ENCODE data around the gene ISM1. TPM values are rescaled to one million over a fixed set of nuclear protein-coding genes. Genes with fewer than 3 reads are reported as not detected.

Gene ISM1
- total RNA-seq, 6 donors from 2014 or later, result 2.2 to 7.4 (median 2.3) TPM; not detected in 1

DNA sequence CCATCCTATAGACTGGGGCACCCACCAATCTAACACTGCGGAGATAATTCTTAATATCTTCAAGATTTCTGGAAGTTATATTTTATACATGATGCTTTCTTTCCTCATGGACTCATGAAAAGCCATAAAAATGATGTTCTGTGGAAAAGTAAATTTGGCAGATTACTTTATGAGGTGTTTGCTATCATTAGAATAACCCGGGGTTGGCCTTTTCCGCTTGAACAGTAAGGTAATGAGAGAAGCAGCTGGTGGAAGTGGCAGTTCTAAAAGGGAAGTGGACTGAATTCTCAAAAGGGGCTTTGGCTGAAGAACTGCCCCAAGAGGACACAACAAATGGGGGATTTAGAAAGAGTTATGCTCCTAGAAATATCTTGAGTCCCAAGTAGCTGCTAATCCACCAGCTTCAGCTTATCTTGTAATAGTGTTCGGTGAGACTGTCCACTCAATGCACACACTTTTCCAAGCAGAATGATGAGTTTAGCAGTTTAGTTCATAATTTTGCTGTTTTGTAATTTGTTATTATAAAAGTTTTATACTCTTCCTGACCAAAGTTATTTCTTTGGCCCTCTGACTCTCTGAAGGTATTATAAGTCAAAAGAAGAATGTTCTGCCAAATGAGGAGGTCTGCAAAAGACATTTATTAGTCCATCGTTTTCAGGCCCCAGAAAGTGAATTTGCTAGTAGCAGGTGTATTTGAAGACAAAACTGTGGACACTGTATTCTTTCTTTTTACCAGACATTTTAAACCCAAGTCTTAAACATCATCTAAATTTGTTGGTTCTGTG is 2.9 kb downstream of the ISM1 start:
- no peak for TF ChIP-seq POLR2AphosphoS5 (IDR thresholded peaks at IDR 0.05)
- TF ChIP-seq CTCF (IDR thresholded peaks at IDR 0.05), result no peak
- TF ChIP-seq POLR2A (IDR thresholded peaks at IDR 0.05), result no peak
- no peak for TF ChIP-seq EP300 (IDR thresholded peaks at IDR 0.05)

GRCh38 chr20:13226367-13226766 is 5.3 kb downstream of the ISM1 start:
- no peak for TF ChIP-seq CTCF (IDR thresholded peaks at IDR 0.05)
- TF ChIP-seq POLR2AphosphoS5 (IDR thresholded peaks at IDR 0.05), result no peak
- no peak for TF ChIP-seq POLR2A (IDR thresholded peaks at IDR 0.05)
- TF ChIP-seq EP300 (IDR thresholded peaks at IDR 0.05), result no peak
- Histone ChIP-seq H3K36me3 (no peaks in the 10 kb centered on the region), H3K27ac (no peak overlapping the region), H3K4me1 (peaks cover 8 to 12% (median 9%) of the 10 kb centered on the region in 4 donors), H3K27me3 (peaks cover 0 to 8% (median 3%) of the 10 kb centered on the region in 4 donors), H3K4me3 (no peak overlapping the region), H3K9me3 (no peaks in the 10 kb centered on the region)
- DNase-seq, result no peak
- 86 to 89% methylated on average over 1 of the region's 1 CpG for WGBS, 2 donors
- no peak for ATAC-seq (ENCODE audit: low FRiP score in 2 of 2)

More for the DNA sequence above, 2.9 kb downstream of the ISM1 start:
- H3K9me3 ChIP-seq, result no peaks in the 10 kb centered on the region
- ATAC-seq (ENCODE audit: low FRiP score in 2 of 2) (no peak), DNase-seq (no peak)
- H3K4me1 ChIP-seq, result peaks cover 18 to 30% (median 20%) of the 10 kb centered on the region in 4 donors
- H3K27me3 ChIP-seq, result peaks cover 0 to 23% (median 5%) of the 10 kb centered on the region in 4 donors
- H3K36me3 ChIP-seq, result no peaks in the 10 kb centered on the region
- H3K4me3 ChIP-seq, result no peak overlapping the region
- H3K27ac ChIP-seq, result no peak overlapping the region
- WGBS, 2 donors, result 64 to 72% methylated on average over 5 of the region's 5 CpGs

DNA sequence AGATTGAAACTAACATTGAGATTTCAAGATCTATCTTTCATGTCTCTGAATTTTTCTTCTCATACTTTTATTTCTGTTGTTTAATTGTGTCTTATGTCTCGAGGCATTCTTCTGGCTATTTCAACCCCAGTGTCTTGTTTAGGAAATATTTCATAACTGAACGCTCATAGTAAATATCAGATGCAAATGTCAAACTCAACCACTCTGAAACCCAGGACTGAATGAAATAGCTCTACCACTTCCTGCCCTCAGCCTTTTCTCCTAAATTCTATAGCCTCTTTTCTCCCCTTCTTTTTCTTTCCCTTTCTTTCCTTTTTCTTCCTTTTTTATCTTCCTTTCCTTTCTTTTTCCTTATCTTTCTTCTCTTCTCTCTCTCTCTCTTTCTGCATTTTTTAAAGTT is 7.7 kb downstream of the ISM1 start:
- Histone ChIP-seq H3K4me3 (no peak overlapping the region), H3K9me3 (no peaks in the 10 kb centered on the region), H3K36me3 (no peaks in the 10 kb centered on the region), H3K27me3 (no peaks in the 10 kb centered on the region), H3K4me1 (peaks cover 0 to 3% (median 0%) of the 10 kb centered on the region in 4 donors), H3K27ac (no peak overlapping the region)
- no peak for DNase-seq
- 72 to 78% methylated on average over 2 of the region's 2 CpGs for WGBS, 2 donors
- TF ChIP-seq EP300 (IDR thresholded peaks at IDR 0.05), result no peak
- TF ChIP-seq POLR2AphosphoS5 (IDR thresholded peaks at IDR 0.05), result no peak
- no peak for TF ChIP-seq CTCF (IDR thresholded peaks at IDR 0.05)
- TF ChIP-seq POLR2A (IDR thresholded peaks at IDR 0.05), result no peak
- no peak for ATAC-seq (ENCODE audit: low FRiP score in 2 of 2)

DNA sequence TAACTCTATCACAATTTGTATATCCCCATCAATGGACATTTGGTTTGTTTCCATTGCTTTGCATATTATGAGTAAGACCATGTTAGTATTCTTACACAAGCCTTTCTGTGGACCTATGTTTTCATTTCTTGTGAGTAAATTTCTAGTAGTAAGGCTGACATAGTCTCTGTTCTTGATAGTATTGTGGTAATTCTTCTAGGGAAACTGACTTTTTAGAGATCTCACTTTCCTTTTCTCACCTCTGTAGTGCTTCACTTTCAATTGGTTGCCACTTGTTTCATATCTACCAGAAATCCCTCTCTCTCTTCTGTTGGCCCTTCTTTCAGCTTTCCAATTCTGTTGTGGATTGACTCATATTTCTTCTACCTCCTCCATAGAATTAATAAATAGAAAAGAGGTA is 8.5 kb downstream of the ISM1 start:
- ATAC-seq (ENCODE audit: low FRiP score in 2 of 2), result no peak
- Histone ChIP-seq H3K9me3 (no peaks in the 10 kb centered on the region), H3K27ac (no peak overlapping the region), H3K36me3 (no peaks in the 10 kb centered on the region), H3K4me3 (no peak overlapping the region), H3K4me1 (peaks cover 0 to 3% (median 0%) of the 10 kb centered on the region in 4 donors), H3K27me3 (no peaks in the 10 kb centered on the region)
- TF ChIP-seq POLR2A (IDR thresholded peaks at IDR 0.05) (no peak), POLR2AphosphoS5 (IDR thresholded peaks at IDR 0.05) (no peak), CTCF (IDR thresholded peaks at IDR 0.05) (no peak), EP300 (IDR thresholded peaks at IDR 0.05) (no peak)
- no peak for DNase-seq

All from upper lobe of left lung (tissue), 6 donors.